Subcutaneous adipose tissue (tissue), 4 donors: ENCODE data around the gene NLK. TPM values are rescaled to one million over a fixed set of nuclear protein-coding genes. Genes with fewer than 3 reads are reported as not detected.

Source experiments
- total RNA-seq, 4 donors: library from RNA; depleted of rRNA; stranded (reverse); fragments of >200 nt; gene quantifications; one replicate each; pipeline ENCODE4 v1.1.0, GENCODE V29; 2016
- TF ChIP-seq, protein P1 (sequence below): fragments of 450-650 bp; IDR thresholded peaks from one replicate; pipeline ENCODE4 v1.5.1; 2016; ENCODE audit warnings: low read depth, mild to moderate bottlenecking, control low read depth, antibody characterized with exemption, moderate library complexity

NLK gene
- total RNA-seq, 4 donors from 2014 or later, result 18.1 to 33.4 (median 22.8) TPM

DNA sequence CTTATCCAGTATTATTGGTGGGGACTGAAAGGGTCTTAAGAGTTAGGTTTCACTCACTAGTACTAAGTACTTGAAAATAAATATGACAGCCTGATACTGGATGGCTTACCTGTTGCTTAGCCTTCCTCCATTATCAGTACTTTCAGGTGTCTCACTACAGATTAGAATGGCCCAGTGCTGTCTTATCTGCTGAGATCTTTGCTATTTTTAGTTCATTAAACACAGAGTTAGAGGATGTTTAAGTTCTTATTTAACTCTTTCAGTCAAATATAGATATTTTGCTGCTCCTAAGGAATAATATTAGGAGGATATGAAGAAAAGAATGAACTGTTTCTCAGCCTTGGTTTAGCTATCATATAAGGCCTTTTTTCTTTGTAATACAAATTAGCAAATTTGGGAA, 74.8 kb downstream of the NLK start:
- TF ChIP-seq, protein P1, sequence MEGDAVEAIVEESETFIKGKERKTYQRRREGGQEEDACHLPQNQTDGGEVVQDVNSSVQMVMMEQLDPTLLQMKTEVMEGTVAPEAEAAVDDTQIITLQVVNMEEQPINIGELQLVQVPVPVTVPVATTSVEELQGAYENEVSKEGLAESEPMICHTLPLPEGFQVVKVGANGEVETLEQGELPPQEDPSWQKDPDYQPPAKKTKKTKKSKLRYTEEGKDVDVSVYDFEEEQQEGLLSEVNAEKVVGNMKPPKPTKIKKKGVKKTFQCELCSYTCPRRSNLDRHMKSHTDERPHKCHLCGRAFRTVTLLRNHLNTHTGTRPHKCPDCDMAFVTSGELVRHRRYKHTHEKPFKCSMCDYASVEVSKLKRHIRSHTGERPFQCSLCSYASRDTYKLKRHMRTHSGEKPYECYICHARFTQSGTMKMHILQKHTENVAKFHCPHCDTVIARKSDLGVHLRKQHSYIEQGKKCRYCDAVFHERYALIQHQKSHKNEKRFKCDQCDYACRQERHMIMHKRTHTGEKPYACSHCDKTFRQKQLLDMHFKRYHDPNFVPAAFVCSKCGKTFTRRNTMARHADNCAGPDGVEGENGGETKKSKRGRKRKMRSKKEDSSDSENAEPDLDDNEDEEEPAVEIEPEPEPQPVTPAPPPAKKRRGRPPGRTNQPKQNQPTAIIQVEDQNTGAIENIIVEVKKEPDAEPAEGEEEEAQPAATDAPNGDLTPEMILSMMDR, result no peak

DNA sequence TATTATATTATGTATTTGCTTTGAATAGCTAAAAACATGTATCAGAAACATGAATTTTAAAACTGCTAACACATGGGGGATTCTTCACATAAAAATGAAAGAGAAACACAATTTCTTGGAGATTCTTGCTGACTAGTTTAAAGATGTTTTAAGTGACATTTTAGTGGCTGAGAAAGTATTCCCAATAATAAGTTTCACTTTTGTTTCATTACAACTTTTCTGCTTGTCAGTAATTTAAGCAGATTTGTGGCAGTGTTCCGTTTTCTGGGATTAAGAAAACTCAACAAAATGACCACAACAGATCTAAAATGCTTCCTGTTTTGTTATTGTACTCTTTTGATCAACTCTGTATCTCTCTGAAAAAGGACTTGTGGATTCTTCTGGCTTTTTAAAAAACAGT, 75.9 kb downstream of the NLK start:
- TF ChIP-seq, protein P1, result no peak

- TF ChIP-seq, protein P1, result no peak
Measured at GRCh38 chr17:28119046-28119445, 76.6 kb downstream of the NLK start.

GRCh38 chr17:28119560-28119959, 77.1 kb downstream of the NLK start:
- TF ChIP-seq, protein P1, result no peak

- TF ChIP-seq, protein P1, result no peak
Measured at GRCh38 chr17:28120766-28121165, 78.3 kb downstream of the NLK start.

GRCh38 chr17:28124962-28125361, 82.5 kb downstream of the NLK start:
- TF ChIP-seq, protein P1, result no peak

- TF ChIP-seq, protein P1, result no peak
Measured at GRCh38 chr17:28125526-28126378, 83.3 kb downstream of the NLK start.
